Measurements from ENCODE around the gene RXFP3. TPM values are rescaled to one million over a fixed set of nuclear protein-coding genes. Genes with fewer than 3 reads are reported as not detected.

Gene RXFP3
- total RNA-seq, 1 donor from 2014 or later = 0.44 TPM

DNA sequence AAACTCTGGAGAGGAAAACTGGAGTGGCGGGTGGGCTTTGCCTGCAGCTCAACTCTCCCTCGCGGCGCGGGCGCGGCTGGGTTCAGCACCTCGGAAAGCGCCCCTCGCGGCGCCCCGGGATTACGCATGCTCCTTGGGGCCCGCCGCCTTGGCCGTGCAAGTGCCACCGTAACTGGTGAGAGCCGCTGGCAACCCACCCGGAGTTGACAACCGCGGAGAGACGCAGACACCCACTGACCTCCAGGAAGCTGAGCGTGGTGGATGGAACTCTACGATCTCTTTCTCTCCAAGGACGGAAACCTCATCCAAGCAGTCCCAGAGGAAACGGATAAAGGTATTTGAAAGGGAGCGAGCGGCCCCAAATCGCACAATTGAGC, 194 bp upstream of the RXFP3 start:
- Mint-ChIP-seq H3K9me3 (ENCODE audit: unreplicated experiment) (peaks cover 6% of the 10 kb centered on the region), H3K27ac (ENCODE audit: unreplicated experiment) (no peak overlapping the region), H3K4me3 (ENCODE audit: unreplicated experiment) (peak overlapping the region; percentile 89), H3K27me3 (ENCODE audit: unreplicated experiment) (peaks cover 7% of the 10 kb centered on the region), H3K36me3 (ENCODE audit: unreplicated experiment) (no peaks in the 10 kb centered on the region), H3K4me1 (ENCODE audit: low read depth, unreplicated experiment) (peaks cover 11% of the 10 kb centered on the region)
- TF ChIP-seq, protein P1, sequence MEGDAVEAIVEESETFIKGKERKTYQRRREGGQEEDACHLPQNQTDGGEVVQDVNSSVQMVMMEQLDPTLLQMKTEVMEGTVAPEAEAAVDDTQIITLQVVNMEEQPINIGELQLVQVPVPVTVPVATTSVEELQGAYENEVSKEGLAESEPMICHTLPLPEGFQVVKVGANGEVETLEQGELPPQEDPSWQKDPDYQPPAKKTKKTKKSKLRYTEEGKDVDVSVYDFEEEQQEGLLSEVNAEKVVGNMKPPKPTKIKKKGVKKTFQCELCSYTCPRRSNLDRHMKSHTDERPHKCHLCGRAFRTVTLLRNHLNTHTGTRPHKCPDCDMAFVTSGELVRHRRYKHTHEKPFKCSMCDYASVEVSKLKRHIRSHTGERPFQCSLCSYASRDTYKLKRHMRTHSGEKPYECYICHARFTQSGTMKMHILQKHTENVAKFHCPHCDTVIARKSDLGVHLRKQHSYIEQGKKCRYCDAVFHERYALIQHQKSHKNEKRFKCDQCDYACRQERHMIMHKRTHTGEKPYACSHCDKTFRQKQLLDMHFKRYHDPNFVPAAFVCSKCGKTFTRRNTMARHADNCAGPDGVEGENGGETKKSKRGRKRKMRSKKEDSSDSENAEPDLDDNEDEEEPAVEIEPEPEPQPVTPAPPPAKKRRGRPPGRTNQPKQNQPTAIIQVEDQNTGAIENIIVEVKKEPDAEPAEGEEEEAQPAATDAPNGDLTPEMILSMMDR (IDR thresholded peaks at IDR 0.05; ENCODE audit: partially characterized antibody, unreplicated experiment) = peak; percentile 64
- DNase-seq = peak; percentile 79

DNA sequence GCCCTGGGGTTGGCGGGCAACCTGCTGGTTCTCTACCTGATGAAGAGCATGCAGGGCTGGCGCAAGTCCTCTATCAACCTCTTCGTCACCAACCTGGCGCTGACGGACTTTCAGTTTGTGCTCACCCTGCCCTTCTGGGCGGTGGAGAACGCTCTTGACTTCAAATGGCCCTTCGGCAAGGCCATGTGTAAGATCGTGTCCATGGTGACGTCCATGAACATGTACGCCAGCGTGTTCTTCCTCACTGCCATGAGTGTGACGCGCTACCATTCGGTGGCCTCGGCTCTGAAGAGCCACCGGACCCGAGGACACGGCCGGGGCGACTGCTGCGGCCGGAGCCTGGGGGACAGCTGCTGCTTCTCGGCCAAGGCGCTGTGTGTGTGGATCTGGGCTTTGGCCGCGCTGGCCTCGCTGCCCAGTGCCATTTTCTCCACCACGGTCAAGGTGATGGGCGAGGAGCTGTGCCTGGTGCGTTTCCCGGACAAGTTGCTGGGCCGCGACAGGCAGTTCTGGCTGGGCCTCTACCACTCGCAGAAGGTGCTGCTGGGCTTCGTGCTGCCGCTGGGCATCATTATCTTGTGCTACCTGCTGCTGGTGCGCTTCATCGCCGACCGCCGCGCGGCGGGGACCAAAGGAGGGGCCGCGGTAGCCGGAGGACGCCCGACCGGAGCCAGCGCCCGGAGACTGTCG, 976 bp downstream of the RXFP3 start:
- no peak overlapping the region for H3K4me3 Mint-ChIP-seq (ENCODE audit: unreplicated experiment)
- peaks cover 7% of the 10 kb centered on the region for H3K27me3 Mint-ChIP-seq (ENCODE audit: unreplicated experiment)
- H3K9me3 Mint-ChIP-seq (ENCODE audit: unreplicated experiment) = peaks cover 6% of the 10 kb centered on the region
- no peaks in the 10 kb centered on the region for H3K36me3 Mint-ChIP-seq (ENCODE audit: unreplicated experiment)
- H3K27ac Mint-ChIP-seq (ENCODE audit: unreplicated experiment) = no peak overlapping the region
- DNase-seq = no peak
- TF ChIP-seq, protein P1 (IDR thresholded peaks at IDR 0.05; ENCODE audit: partially characterized antibody, unreplicated experiment) = no peak
- peaks cover 17% of the 10 kb centered on the region for H3K4me1 Mint-ChIP-seq (ENCODE audit: low read depth, unreplicated experiment)

DNA sequence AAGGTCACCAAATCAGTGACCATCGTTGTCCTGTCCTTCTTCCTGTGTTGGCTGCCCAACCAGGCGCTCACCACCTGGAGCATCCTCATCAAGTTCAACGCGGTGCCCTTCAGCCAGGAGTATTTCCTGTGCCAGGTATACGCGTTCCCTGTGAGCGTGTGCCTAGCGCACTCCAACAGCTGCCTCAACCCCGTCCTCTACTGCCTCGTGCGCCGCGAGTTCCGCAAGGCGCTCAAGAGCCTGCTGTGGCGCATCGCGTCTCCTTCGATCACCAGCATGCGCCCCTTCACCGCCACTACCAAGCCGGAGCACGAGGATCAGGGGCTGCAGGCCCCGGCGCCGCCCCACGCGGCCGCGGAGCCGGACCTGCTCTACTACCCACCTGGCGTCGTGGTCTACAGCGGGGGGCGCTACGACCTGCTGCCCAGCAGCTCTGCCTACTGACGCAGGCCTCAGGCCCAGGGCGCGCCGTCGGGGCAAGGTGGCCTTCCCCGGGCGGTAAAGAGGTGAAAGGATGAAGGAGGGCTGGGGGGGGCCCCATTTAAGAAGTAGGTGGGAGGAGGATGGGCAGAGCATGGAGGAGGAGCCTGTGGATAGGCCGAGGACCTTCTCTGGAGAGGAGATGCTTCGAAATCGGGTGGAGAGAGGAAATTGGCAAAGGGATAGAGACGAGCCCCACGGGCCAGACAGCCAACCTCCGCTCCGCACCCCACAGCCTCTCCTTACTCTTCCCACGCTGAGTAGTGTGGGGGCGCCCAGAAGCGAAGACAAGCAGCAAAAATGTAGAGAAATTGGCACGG, 1.7 kb downstream of the RXFP3 start:
- DNase-seq = peak; percentile 14
- H3K27me3 Mint-ChIP-seq (ENCODE audit: unreplicated experiment) = peaks cover 7% of the 10 kb centered on the region
- no peak overlapping the region for H3K4me3 Mint-ChIP-seq (ENCODE audit: unreplicated experiment)
- no peak overlapping the region for H3K27ac Mint-ChIP-seq (ENCODE audit: unreplicated experiment)
- H3K36me3 Mint-ChIP-seq (ENCODE audit: unreplicated experiment) = no peaks in the 10 kb centered on the region
- H3K4me1 Mint-ChIP-seq (ENCODE audit: low read depth, unreplicated experiment) = peaks cover 17% of the 10 kb centered on the region
- H3K9me3 Mint-ChIP-seq (ENCODE audit: unreplicated experiment) = peaks cover 6% of the 10 kb centered on the region
- TF ChIP-seq, protein P1 (IDR thresholded peaks at IDR 0.05; ENCODE audit: partially characterized antibody, unreplicated experiment) = no peak

DNA sequence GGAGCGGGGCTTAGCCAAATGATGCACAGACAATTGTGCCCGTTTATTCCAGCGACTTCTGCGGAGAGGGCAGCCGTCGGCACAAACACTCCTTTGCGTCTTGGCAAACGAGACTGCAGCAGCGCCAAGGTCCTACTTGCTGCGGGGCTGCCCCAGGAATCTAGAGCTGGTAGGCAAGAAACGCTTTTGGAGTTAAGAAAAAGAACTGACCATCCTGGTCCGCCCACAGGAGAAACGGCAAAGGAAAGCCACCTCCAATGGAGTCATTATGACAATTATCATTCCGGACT, 2.3 kb downstream of the RXFP3 start:
- H3K27me3 Mint-ChIP-seq (ENCODE audit: unreplicated experiment) = peaks cover 7% of the 10 kb centered on the region
- no peak for DNase-seq
- H3K4me1 Mint-ChIP-seq (ENCODE audit: low read depth, unreplicated experiment) = peaks cover 17% of the 10 kb centered on the region
- TF ChIP-seq, protein P1 (IDR thresholded peaks at IDR 0.05; ENCODE audit: partially characterized antibody, unreplicated experiment) = no peak
- peaks cover 6% of the 10 kb centered on the region for H3K9me3 Mint-ChIP-seq (ENCODE audit: unreplicated experiment)
- no peaks in the 10 kb centered on the region for H3K36me3 Mint-ChIP-seq (ENCODE audit: unreplicated experiment)
- no peak overlapping the region for H3K4me3 Mint-ChIP-seq (ENCODE audit: unreplicated experiment)
- H3K27ac Mint-ChIP-seq (ENCODE audit: unreplicated experiment) = no peak overlapping the region

DNA sequence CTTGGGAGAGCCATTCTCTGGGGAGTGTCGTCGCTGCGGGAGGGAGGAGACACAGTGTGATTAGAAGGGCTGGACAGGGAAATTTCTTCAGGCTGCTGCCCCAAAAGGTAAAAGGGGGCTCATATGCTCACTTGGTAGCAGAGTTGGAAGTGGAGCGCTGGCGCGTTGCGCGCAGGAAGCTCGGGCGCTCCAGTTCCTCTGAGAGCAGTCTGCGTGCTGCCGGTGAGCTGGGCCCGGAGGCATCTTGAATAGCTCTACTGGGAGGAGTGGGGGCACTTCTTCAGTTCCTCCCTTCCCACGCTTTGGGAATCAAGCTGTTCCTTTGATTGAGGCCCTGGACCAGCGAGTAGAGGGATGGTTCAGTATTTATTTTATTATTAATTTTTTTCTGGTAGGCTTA, 2.7 kb downstream of the RXFP3 start:
- no peak for DNase-seq
- H3K4me3 Mint-ChIP-seq (ENCODE audit: unreplicated experiment) = no peak overlapping the region
- TF ChIP-seq, protein P1 (IDR thresholded peaks at IDR 0.05; ENCODE audit: partially characterized antibody, unreplicated experiment) = no peak
- H3K36me3 Mint-ChIP-seq (ENCODE audit: unreplicated experiment) = no peaks in the 10 kb centered on the region
- H3K27ac Mint-ChIP-seq (ENCODE audit: unreplicated experiment) = no peak overlapping the region
- H3K4me1 Mint-ChIP-seq (ENCODE audit: low read depth, unreplicated experiment) = peaks cover 17% of the 10 kb centered on the region
- H3K27me3 Mint-ChIP-seq (ENCODE audit: unreplicated experiment) = peaks cover 7% of the 10 kb centered on the region
- H3K9me3 Mint-ChIP-seq (ENCODE audit: unreplicated experiment) = peaks cover 6% of the 10 kb centered on the region
